NCI-H345 (cell line): ENCODE measurements around the gene IL13RA2.
A peak's percentile ranks its signal among the peaks of the same experiment; 100 is the strongest.

ENCODE experiments used
- DNase-seq: peaks from one replicate; lab custom pipeline; 2025; lab: John Stamatoyannopoulos, UW

IL13RA2 gene

GRCh38 chrX:115017455-115017854 lies at the start of gene IL13RA2:
Gene IL13RA2, minus strand, starts transcription at chrX:115017616. Its CDS starts 347 bp downstream, at chrX:115017269.
- DNase-seq: no peak

GRCh38 chrX:115065304-115065703 lies 47.9 kb upstream of the IL13RA2 start:
- no peak for DNase-seq

- DNase-seq: no peak
Measured at GRCh38 chrX:115060013-115060412, 42.6 kb upstream of the IL13RA2 start.

GRCh38 chrX:115058276-115058675 lies 40.9 kb upstream of the IL13RA2 start:
- DNase-seq: no peak

GRCh38 chrX:115054876-115055275 lies 37.5 kb upstream of the IL13RA2 start:
- no peak for DNase-seq

GRCh38 chrX:115053223-115053622 lies 35.8 kb upstream of the IL13RA2 start:
- DNase-seq: no peak

- DNase-seq: no peak
Measured at GRCh38 chrX:115047715-115048114, 30.3 kb upstream of the IL13RA2 start.

- DNase-seq: no peak
Measured at GRCh38 chrX:115047181-115047580, 29.8 kb upstream of the IL13RA2 start.

- DNase-seq: no peak
Measured at GRCh38 chrX:115040417-115040816, 23.0 kb upstream of the IL13RA2 start.

- no peak for DNase-seq
Measured at GRCh38 chrX:115038406-115038805, 21.0 kb upstream of the IL13RA2 start.

GRCh38 chrX:115036029-115036428 lies 18.6 kb upstream of the IL13RA2 start:
- no peak for DNase-seq

GRCh38 chrX:115031989-115032388 lies 14.6 kb upstream of the IL13RA2 start:
- no peak for DNase-seq

GRCh38 chrX:115030625-115031024 lies 13.2 kb upstream of the IL13RA2 start:
- DNase-seq: peak; percentile 82

GRCh38 chrX:115029869-115030570 lies 12.6 kb upstream of the IL13RA2 start:
- DNase-seq: no peak

GRCh38 chrX:115029440-115029839 lies 12.0 kb upstream of the IL13RA2 start:
- no peak for DNase-seq

- DNase-seq: no peak
Measured at GRCh38 chrX:115023811-115024210, 6.4 kb upstream of the IL13RA2 start.

- DNase-seq: no peak
Measured at GRCh38 chrX:115023139-115023538, 5.7 kb upstream of the IL13RA2 start.

GRCh38 chrX:115021121-115021520 lies 3.7 kb upstream of the IL13RA2 start:
- DNase-seq: no peak

GRCh38 chrX:115018944-115019343 lies 1.5 kb upstream of the IL13RA2 start:
- DNase-seq: no peak

- DNase-seq: no peak
Measured at GRCh38 chrX:115018040-115018647, 728 bp upstream of the IL13RA2 start.

GRCh38 chrX:115013705-115014104 lies 3.7 kb downstream of the IL13RA2 start:
- DNase-seq: no peak

GRCh38 chrX:115011428-115011827 lies 6.0 kb downstream of the IL13RA2 start:
- no peak for DNase-seq

GRCh38 chrX:114999906-115000305 lies 17.5 kb downstream of the IL13RA2 start:
- no peak for DNase-seq

GRCh38 chrX:114997779-114998178 lies 19.6 kb downstream of the IL13RA2 start:
- DNase-seq: no peak
